Central memory CD8-positive, alpha-beta T cell (primary cell): Measurements from ENCODE around the gene HLA-DPA1.
"Not testable (repeated sequence)": the region's sequence is repeated elsewhere in the genome, so short reads cannot be mapped to it uniquely, and the experiment has no call there.

ENCODE experiments used
- ATAC-seq: fragments of 150-1000 bp; cut with Tn5 transposase; replicated peaks from 2 replicates; pipeline ENCODE4 v1.10.0; 2022; ENCODE audit warnings: mild to moderate bottlenecking, moderate FRiP score, moderate number of reproducible peaks; ENCODE audit not compliant: poor library complexity, severe bottlenecking; ENCODE audit errors: extremely low read depth
- DNase-seq, 2 donors: peaks; one replicate each; pipeline ENCODE4 v3.0.0; 2021; ENCODE audit warnings: low spot score in 2 of 2
- H3K27ac Mint-ChIP-seq: one replicate; pipeline ENCODE4 v1.8.0; 2022; ENCODE audit warnings: low read depth, mild to moderate bottlenecking, moderate library complexity, mixed read lengths
- H3K27me3 Mint-ChIP-seq: one replicate; pipeline ENCODE4 v1.8.0; 2022; ENCODE audit warnings: mixed read lengths
- H3K36me3 Mint-ChIP-seq: one replicate; pipeline ENCODE4 v1.8.0; 2022; ENCODE audit warnings: mild to moderate bottlenecking, moderate library complexity, mixed read lengths; ENCODE audit not compliant: insufficient read depth
- H3K4me1 Mint-ChIP-seq: one replicate; pipeline ENCODE4 v1.8.0; 2022; ENCODE audit warnings: mixed read lengths
- H3K4me3 Mint-ChIP-seq: one replicate; pipeline ENCODE4 v1.8.0; 2022; ENCODE audit warnings: mild to moderate bottlenecking, moderate library complexity, mixed read lengths
- H3K9me3 Mint-ChIP-seq: one replicate; pipeline ENCODE4 v1.8.0; 2022; ENCODE audit warnings: mixed read lengths

HLA-DPA1 gene

GRCh38 chr6:33105916-33106871 lies 32.7 kb upstream of the HLA-DPA1 start:
- Mint-ChIP-seq H3K4me3 (no peak overlapping the region), H3K27me3 (peaks cover 67% of the 10 kb centered on the region), H3K4me1 (no peaks in the 10 kb centered on the region), H3K27ac (no peak overlapping the region), H3K9me3 (peaks cover 5% of the 10 kb centered on the region), H3K36me3 (no peaks in the 10 kb centered on the region)
- ATAC-seq (no peak), DNase-seq (no peak)

GRCh38 chr6:33105386-33105785 lies 31.9 kb upstream of the HLA-DPA1 start:
- H3K4me1 Mint-ChIP-seq: no peaks in the 10 kb centered on the region
- H3K4me3 Mint-ChIP-seq: no peak overlapping the region
- H3K9me3 Mint-ChIP-seq: peaks cover 9% of the 10 kb centered on the region
- H3K27ac Mint-ChIP-seq: no peak overlapping the region
- H3K27me3 Mint-ChIP-seq: peaks cover 59% of the 10 kb centered on the region
- ATAC-seq: no peak
- DNase-seq: no peak
- H3K36me3 Mint-ChIP-seq: no peaks in the 10 kb centered on the region

- Mint-ChIP-seq H3K4me3 (no peak overlapping the region), H3K9me3 (peaks cover 10% of the 10 kb centered on the region), H3K27ac (no peak overlapping the region), H3K36me3 (no peaks in the 10 kb centered on the region), H3K4me1 (no peaks in the 10 kb centered on the region), H3K27me3 (peaks cover 54% of the 10 kb centered on the region)
- no peak for DNase-seq
- no peak for ATAC-seq
Observed at GRCh38 chr6:33104887-33105286, 31.4 kb upstream of the HLA-DPA1 start.

- Mint-ChIP-seq H3K4me1 (no peaks in the 10 kb centered on the region), H3K36me3 (no peaks in the 10 kb centered on the region), H3K9me3 (peaks cover 10% of the 10 kb centered on the region), H3K27ac (no peak overlapping the region), H3K27me3 (peaks cover 54% of the 10 kb centered on the region), H3K4me3 (no peak overlapping the region)
- no peak for DNase-seq
- no peak for ATAC-seq
Observed at GRCh38 chr6:33103776-33104175, 30.3 kb upstream of the HLA-DPA1 start.

- not testable (repeated sequence) for H3K27ac Mint-ChIP-seq, H3K4me3 Mint-ChIP-seq, DNase-seq, H3K4me1 Mint-ChIP-seq, H3K36me3 Mint-ChIP-seq, ATAC-seq
- H3K9me3 Mint-ChIP-seq: peaks cover 19% of the 10 kb centered on the region
- H3K27me3 Mint-ChIP-seq: peaks cover 58% of the 10 kb centered on the region
Observed at GRCh38 chr6:33101121-33101737, 27.8 kb upstream of the HLA-DPA1 start.

- H3K27me3 Mint-ChIP-seq: peaks cover 60% of the 10 kb centered on the region
- no peak overlapping the region for H3K4me3 Mint-ChIP-seq
Observed at GRCh38 chr6:33095681-33096080, 22.2 kb upstream of the HLA-DPA1 start.

GRCh38 chr6:33093855-33094254 lies 20.4 kb upstream of the HLA-DPA1 start:
- no peak for DNase-seq
- ATAC-seq: no peak
- Mint-ChIP-seq H3K27ac (no peak overlapping the region), H3K4me1 (peaks cover 7% of the 10 kb centered on the region), H3K27me3 (peaks cover 50% of the 10 kb centered on the region), H3K9me3 (peaks cover 9% of the 10 kb centered on the region), H3K4me3 (no peak overlapping the region), H3K36me3 (peaks cover 5% of the 10 kb centered on the region)

More at GRCh38 chr6:33095681-33096080, 22.2 kb upstream of the HLA-DPA1 start:
- ATAC-seq (no peak), DNase-seq (no peak)
- peaks cover 7% of the 10 kb centered on the region for H3K4me1 Mint-ChIP-seq
- H3K36me3 Mint-ChIP-seq: peaks cover 5% of the 10 kb centered on the region
- no peak overlapping the region for H3K27ac Mint-ChIP-seq
- peaks cover 13% of the 10 kb centered on the region for H3K9me3 Mint-ChIP-seq

- H3K4me3 Mint-ChIP-seq: no peak overlapping the region
- H3K27me3 Mint-ChIP-seq: peaks cover 35% of the 10 kb centered on the region
- H3K4me1 Mint-ChIP-seq: peaks cover 12% of the 10 kb centered on the region
- H3K36me3 Mint-ChIP-seq: peaks cover 8% of the 10 kb centered on the region
- peak overlapping the region; percentile 29 for H3K27ac Mint-ChIP-seq
- no peak for DNase-seq
- peaks cover under 1% of the 10 kb centered on the region for H3K9me3 Mint-ChIP-seq
- no peak for ATAC-seq
Observed at GRCh38 chr6:33092385-33092784, 18.9 kb upstream of the HLA-DPA1 start.

GRCh38 chr6:33091957-33092356 lies 18.5 kb upstream of the HLA-DPA1 start:
- Mint-ChIP-seq H3K27me3 (peaks cover 31% of the 10 kb centered on the region), H3K36me3 (peaks cover 11% of the 10 kb centered on the region), H3K4me1 (peaks cover 12% of the 10 kb centered on the region), H3K4me3 (no peak overlapping the region), H3K9me3 (no peaks in the 10 kb centered on the region), H3K27ac (peak overlapping the region; percentile 29)
- ATAC-seq: peak; percentile 64
- DNase-seq: peak in 1 of 2 donors; percentile 51

GRCh38 chr6:33088931-33089620 lies 15.6 kb upstream of the HLA-DPA1 start:
- DNase-seq: no peak
- Mint-ChIP-seq H3K4me1 (peaks cover 12% of the 10 kb centered on the region), H3K4me3 (no peak overlapping the region), H3K9me3 (no peaks in the 10 kb centered on the region), H3K36me3 (peaks cover 33% of the 10 kb centered on the region), H3K27ac (peak overlapping the region; percentile 5), H3K27me3 (peaks cover 2% of the 10 kb centered on the region)
- no peak for ATAC-seq

- Mint-ChIP-seq H3K4me3 (no peak overlapping the region), H3K27me3 (no peaks in the 10 kb centered on the region), H3K9me3 (no peaks in the 10 kb centered on the region), H3K4me1 (peaks cover 12% of the 10 kb centered on the region), H3K36me3 (peaks cover 37% of the 10 kb centered on the region), H3K27ac (peak overlapping the region; percentile 5)
- DNase-seq (no peak), ATAC-seq (no peak)
Observed at GRCh38 chr6:33088258-33088930, 14.9 kb upstream of the HLA-DPA1 start.

GRCh38 chr6:33085627-33086026 lies 12.2 kb upstream of the HLA-DPA1 start:
- no peaks in the 10 kb centered on the region for H3K9me3 Mint-ChIP-seq
- peaks cover 56% of the 10 kb centered on the region for H3K36me3 Mint-ChIP-seq
- peaks cover 28% of the 10 kb centered on the region for H3K4me1 Mint-ChIP-seq
- H3K4me3 Mint-ChIP-seq: no peak overlapping the region
- H3K27me3 Mint-ChIP-seq: no peaks in the 10 kb centered on the region
- DNase-seq (no peak), ATAC-seq (no peak)
- H3K27ac Mint-ChIP-seq: no peak overlapping the region
